ENCODE measurements around the gene MAP2K4. TPM values are rescaled to one million over a fixed set of nuclear protein-coding genes. Genes with fewer than 3 reads are reported as not detected.

The MAP2K4 gene
- total and polyA plus RNA-seq, 2 of the 8 experiments (the other 6 are each of a cell fraction or from before 2014, with no cell fraction given) = 14.2 to 37.3 TPM

- H3K4me2 ChIP-seq (ENCODE audit: insufficient read depth in 1 of 2, low read depth in 2 of 2, low read length in 2 of 2) = no peak overlapping the region
- WGBS, 2 experiments (ENCODE audit: extremely low coverage in 1 of 2, insufficient coverage in 1 of 2, insufficient read length in 1 of 2, insufficient replicate concordance in 2 of 2, low coverage in 1 of 2, low lambda C conversion rate in 2 of 2, missing lambda C conversion rate in 1 of 2) = 68% methylated on average over 2 of the region's 2 CpGs; no CpG with 5 or more reads in 1 of the 2 experiments
- peaks cover 0 to 88% of the 10 kb centered on the region in 2 experiments; a peak in 3 of 4 replicates for H3K79me2 ChIP-seq (ENCODE audit: control insufficient read depth in 1 of 2, insufficient read depth in 2 of 2, low read length in 2 of 2)
- TF ChIP-seq CTBP2 (IDR thresholded peaks at IDR 0.05; ENCODE audit: borderline replicate concordance, insufficient read depth, insufficient read length, low read length) (no peak), MAFK (IDR thresholded peaks at IDR 0.05; ENCODE audit: low read depth, low read length) (no peak), CEBPB (IDR thresholded peaks at IDR 0.05; ENCODE audit: low read depth, low read length) (no peak), EGR1 (IDR thresholded peaks at IDR 0.05; ENCODE audit: borderline replicate concordance, low read depth, low read length) (no peak), CHD2 (IDR thresholded peaks at IDR 0.05; ENCODE audit: low read length) (no peak)
- H3K27ac ChIP-seq (ENCODE audit: low read depth, low read length) = no peak overlapping the region
- H2BK15ac ChIP-seq (ENCODE audit: low read length) = no peak overlapping the region
- H2BK5ac ChIP-seq (ENCODE audit: low read depth, low read length) = no peak overlapping the region
- H4K8ac ChIP-seq (ENCODE audit: extremely low read depth, insufficient read depth, low read length) = no peak overlapping the region
- POLR2A ChIA-PET (ENCODE audit: partially characterized antibody) = interaction anchor here (0.8 to 1.9 kb wide), 3 partner anchors 8 to 41 kb away, joined by 4 to 7 read pairs (median 4); partner anchors contain the start of genes MAP2K4 and ZNF18
- CTCF ChIA-PET (ENCODE audit: partially characterized antibody) = no interaction called here
- H4K20me1 ChIP-seq (replicated peaks in 1 of 2; ENCODE audit: control insufficient read depth in 1 of 2, insufficient read depth in 2 of 2, low read length in 2 of 2) = no peaks in the 10 kb centered on the region
- peaks cover 7% of the 10 kb centered on the region; the same call in 1 of the 2 replicates for H3K79me1 ChIP-seq (ENCODE audit: low read depth, low read length)
- H3K4ac ChIP-seq (replicated peaks; ENCODE audit: insufficient read length, low read depth, low read length) = no peak overlapping the region
- H3K23me2 ChIP-seq (ENCODE audit: low read depth, low read length) = no peaks in the 10 kb centered on the region; the same call in 1 of the 2 replicates
- no peak overlapping the region for H2BK120ac ChIP-seq (replicated peaks; ENCODE audit: low read depth, low read length)
- no peak overlapping the region for H3K14ac ChIP-seq (ENCODE audit: insufficient read length)
- DNase-seq (ENCODE audit: low read depth in 1 of 2, low spot score in 2 of 2) = no peak
- H3K9me3 ChIP-seq (ENCODE audit: insufficient read depth in 2 of 2, low read depth in 1 of 2, low read length in 1 of 2) = no peaks in the 10 kb centered on the region
- H2BK12ac ChIP-seq (ENCODE audit: low read depth, low read length) = no peak overlapping the region
- no peak overlapping the region for H3K4me3 ChIP-seq (ENCODE audit: extremely low read depth in 1 of 4, insufficient read depth in 2 of 4, low read depth in 3 of 4, low read length in 4 of 4)
- no peak overlapping the region for H3K9ac ChIP-seq (replicated peaks in 1 of 4; ENCODE audit: extremely low read depth in 1 of 4, low read depth in 3 of 4, low read length in 3 of 4)
- H3K36me3 ChIP-seq (ENCODE audit: control insufficient read depth in 2 of 4, insufficient read depth in 4 of 4, low read length in 3 of 4) = no peaks in the 10 kb centered on the region
- no peaks in the 10 kb centered on the region for H3K27me3 ChIP-seq (replicated peaks in 1 of 4; ENCODE audit: control insufficient read depth in 3 of 4, extremely low read depth in 1 of 4, insufficient read depth in 3 of 4, low read length in 3 of 4)
- H2AFZ ChIP-seq (ENCODE audit: low read length) = no peak overlapping the region
- H3K18ac ChIP-seq (ENCODE audit: extremely low read depth, low read length) = no peak overlapping the region
- no peak overlapping the region for H4K91ac ChIP-seq (replicated peaks; ENCODE audit: insufficient read length, low read length)
- no peak overlapping the region for H2AK5ac ChIP-seq (ENCODE audit: low read depth, low read length)
- H4K5ac ChIP-seq (ENCODE audit: insufficient read length, low read depth, low read length) = no peak overlapping the region
- H3K4me1 ChIP-seq (replicated peaks in 1 of 4; ENCODE audit: control insufficient read depth in 3 of 4, insufficient read depth in 4 of 4, low read length in 3 of 4) = no peaks in the 10 kb centered on the region
- no peak overlapping the region for H3K23ac ChIP-seq (ENCODE audit: insufficient read length)
- H3K56ac ChIP-seq (replicated peaks; ENCODE audit: insufficient read length, low read depth, low read length) = no peak overlapping the region
- no peak overlapping the region for H2BK20ac ChIP-seq (ENCODE audit: low read length)
- no peak for FAIRE-seq
Measured at GRCh38 chr17:12037970-12038369, 17.3 kb downstream of the MAP2K4 start.
